IPS DF 4.7 (cell line): ENCODE data around the gene DMPK.
A peak's percentile ranks its signal among the peaks of the same experiment; 100 is the strongest.
"Not testable (repeated sequence)": the region's sequence is repeated elsewhere in the genome, so short reads cannot be mapped to it uniquely, and the experiment has no call there.

Source experiments
- DNase-seq: peaks from one replicate; pipeline ENCODE4 v3.0.0-alpha.2; 2013; ENCODE audit warnings: low spot score; ENCODE audit errors: extremely low read depth

DMPK gene

GRCh38 chr19:45745606-45746005, 36.7 kb downstream of the DMPK start:
- no peak for DNase-seq

- DNase-seq, result no peak
Observed at GRCh38 chr19:45742969-45743368, 39.3 kb downstream of the DMPK start.

GRCh38 chr19:45739498-45740439, 42.5 kb downstream of the DMPK start:
- DNase-seq, result no peak

- no peak for DNase-seq
Observed at GRCh38 chr19:45733160-45733810, 49.0 kb downstream of the DMPK start, which contains the start of gene MEIOSIN. MEIOSIN (plus strand) TSS chr19:45733439; CDS start chr19:45735377, 1,938 bp downstream.

- DNase-seq, result peak; percentile 97
Observed at GRCh38 chr19:45730368-45731288, 51.7 kb downstream of the DMPK start, which contains the start of gene FBXO46. FBXO46 (minus strand) TSS chr19:45730896; CDS start chr19:45713495, 17,401 bp downstream.

GRCh38 chr19:45729800-45730290, 52.4 kb downstream of the DMPK start:
- no peak for DNase-seq

GRCh38 chr19:45728683-45729082, 53.6 kb downstream of the DMPK start:
- DNase-seq, result not testable (repeated sequence)

- not testable (repeated sequence) for DNase-seq
Observed at GRCh38 chr19:45720065-45720464, 62.2 kb downstream of the DMPK start.
